GM18499 (cell line): Measurements from ENCODE around the gene TBC1D28.
"Not testable (repeated sequence)": the region's sequence is repeated elsewhere in the genome, so short reads cannot be mapped to it uniquely, and the experiment has no call there.

Source experiments
- ATAC-seq: cut with Tn5 transposase; IDR thresholded peaks from one replicate; pipeline ENCODE4 v1.9.1; 2021; ENCODE audit warnings: moderate number of reproducible peaks; ENCODE audit not compliant: insufficient read depth, unreplicated experiment

Gene TBC1D28

DNA sequence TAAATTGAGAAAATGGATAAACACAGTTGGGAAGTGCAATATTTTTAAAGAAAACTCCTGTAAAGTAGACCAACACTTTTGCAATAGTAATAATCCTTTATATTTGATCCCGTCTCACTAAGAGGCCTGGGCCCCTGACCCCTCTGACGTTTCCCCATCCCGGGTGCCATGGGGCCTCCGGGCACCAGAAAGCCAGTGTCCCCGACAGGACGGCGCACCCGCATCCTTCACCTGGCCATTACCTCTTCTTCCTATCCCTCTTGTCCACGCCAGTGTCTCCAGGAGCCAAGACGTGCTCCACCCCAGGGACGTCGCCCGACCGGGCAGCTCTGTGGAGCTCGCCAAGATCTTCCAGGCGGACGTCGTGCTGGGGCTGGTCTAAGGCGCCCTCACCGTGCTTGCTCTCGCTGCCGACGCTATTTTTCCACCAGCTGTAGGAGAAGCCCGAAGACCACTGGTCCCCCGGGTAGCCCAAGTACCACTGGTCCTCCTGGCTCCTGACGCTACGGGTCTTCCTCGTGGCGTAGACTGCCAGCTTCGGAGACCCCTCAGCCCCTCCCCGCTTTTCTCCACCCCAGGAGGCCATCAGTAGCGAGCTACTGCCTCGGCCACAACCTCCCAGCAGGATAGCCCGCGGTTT is 19.2 kb downstream of the TBC1D28 start:
- not testable (repeated sequence) for ATAC-seq

DNA sequence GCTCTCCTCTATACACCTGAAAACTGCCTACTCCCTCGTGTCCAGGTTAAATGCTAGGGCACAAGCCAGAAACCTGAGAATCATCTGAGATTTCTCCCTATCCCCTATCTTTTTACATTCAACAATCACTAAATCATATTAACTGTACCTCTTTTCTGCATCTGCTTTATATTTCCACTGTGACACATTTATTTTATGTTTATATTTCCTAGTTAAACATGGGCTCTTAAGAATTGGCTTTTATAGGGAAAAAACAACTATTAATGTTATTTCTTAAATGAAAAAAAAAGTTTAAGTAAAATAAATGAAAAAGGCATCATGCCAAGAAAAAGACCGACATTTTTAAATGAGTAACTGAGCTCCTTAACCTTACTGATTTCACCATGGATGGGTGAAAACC is 26.6 kb downstream of the TBC1D28 start:
- not testable (repeated sequence) for ATAC-seq

- ATAC-seq, result not testable (repeated sequence)
These were observed 31.2 kb downstream of the TBC1D28 start for GRCh38 chr17:18613016-18613415.

DNA sequence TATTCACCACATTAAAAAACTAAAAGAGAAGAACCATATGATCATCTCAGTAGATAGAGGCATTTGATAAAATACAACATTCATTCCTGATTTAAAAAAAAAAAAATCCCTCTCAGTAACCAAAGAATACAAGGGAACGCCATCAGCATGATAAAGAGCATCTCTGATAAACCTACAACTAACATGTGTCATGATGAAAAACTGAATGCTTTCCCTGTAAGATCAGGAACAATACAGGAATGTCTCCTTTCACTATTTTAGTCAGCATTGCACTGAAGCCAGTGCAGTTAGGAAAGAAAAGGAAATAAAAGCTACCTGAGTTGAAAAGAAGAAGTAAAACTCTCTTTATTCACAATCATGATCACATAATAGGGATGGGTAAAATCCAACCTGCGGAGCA is 51.1 kb downstream of the TBC1D28 start:
- not testable (repeated sequence) for ATAC-seq
